Ascending aorta (tissue), 2 donors: Measurements from ENCODE around the gene INAFM2. TPM values are rescaled to one million over a fixed set of nuclear protein-coding genes. Genes with fewer than 3 reads are reported as not detected.

Source experiments
- DNase-seq, 2 donors: peaks; one replicate each; pipeline ENCODE4 v3.0.0-alpha.2; 2019; ENCODE audit warnings: low spot score in 2 of 2
- H3K27ac ChIP-seq, 2 donors: fragments of 200-600 bp; sonication (generic); one replicate each; pipeline ENCODE4 v1.5.1; 2016 to 2017; ENCODE audit warnings: mild to moderate bottlenecking in 1 of 2
- H3K27me3 ChIP-seq: fragments of 200-600 bp; sonication (generic); one replicate; pipeline ENCODE4 v1.5.1; 2017
- H3K36me3 ChIP-seq, 2 donors: fragments of 200-600 bp; sonication (generic); one replicate each; pipeline ENCODE4 v1.5.1; 2016
- H3K4me1 ChIP-seq, 2 donors: fragments of 200-600 bp; sonication (generic); one replicate each; pipeline ENCODE4 v1.5.1; 2016 to 2017; ENCODE audit warnings: mild to moderate bottlenecking in 1 of 2
- H3K4me3 ChIP-seq, 2 donors: fragments of 200-600 bp; sonication (generic); one replicate each; pipeline ENCODE4 v1.5.1; 2016 to 2017; ENCODE audit warnings: mild to moderate bottlenecking in 1 of 2
- H3K9me3 ChIP-seq, 2 donors: fragments of 200-600 bp; sonication (generic); one replicate each; pipeline ENCODE4 v1.5.1; 2016
- intact Hi-C: fragments of 100-400 bp; cut with DNase I; formaldehyde crosslinking; loops from one replicate; pipeline ENCODE4 v1.15.1; 2023
- total RNA-seq: library from RNA; depleted of rRNA; stranded (reverse); fragments of >200 nt; gene quantifications from one replicate; pipeline ENCODE4 v1.1.0, GENCODE V29; 2016
- TF ChIP-seq, protein P1 (sequence below), 3 experiments: fragments of 200-600 bp in 2 of 3; fragments of 450-650 bp in 1 of 3; sonication (generic) in 2 of 3; IDR thresholded peaks; one replicate each; pipeline ENCODE4 v1.5.1; 2016 to 2019; ENCODE audit warnings: antibody characterized with exemption in 3 of 3, mild to moderate bottlenecking in 1 of 3, moderate library complexity in 1 of 3

The INAFM2 gene
- total RNA-seq, 1 donor from 2014 or later = 69.8 TPM

DNA sequence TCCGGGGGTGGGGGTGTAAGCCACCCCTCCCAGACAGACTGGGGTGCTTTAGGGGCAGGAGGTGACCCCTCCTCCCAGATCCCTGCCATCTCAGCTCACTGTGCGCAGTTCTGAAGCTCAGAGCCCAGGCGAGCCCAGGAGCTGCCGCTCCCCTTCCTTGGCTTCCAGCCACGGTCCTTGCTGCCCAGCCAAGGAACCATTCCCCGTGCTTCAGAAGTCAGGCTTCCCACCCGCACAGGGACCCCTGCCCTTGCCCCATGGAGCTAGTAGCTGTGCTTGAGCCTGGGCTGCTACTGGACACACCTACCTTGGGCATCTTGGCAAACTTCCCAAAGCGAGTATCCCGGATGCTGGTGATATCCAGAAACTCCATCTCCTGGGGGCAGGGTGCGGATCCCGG, 20.5 kb upstream of the INAFM2 start:
- Histone ChIP-seq H3K4me1 (no peaks in the 10 kb centered on the region), H3K27ac (no peak overlapping the region), H3K9me3 (no peaks in the 10 kb centered on the region), H3K36me3 (no peaks in the 10 kb centered on the region), H3K27me3 (no peaks in the 10 kb centered on the region), H3K4me3 (no peak overlapping the region)
- TF ChIP-seq, protein P1, sequence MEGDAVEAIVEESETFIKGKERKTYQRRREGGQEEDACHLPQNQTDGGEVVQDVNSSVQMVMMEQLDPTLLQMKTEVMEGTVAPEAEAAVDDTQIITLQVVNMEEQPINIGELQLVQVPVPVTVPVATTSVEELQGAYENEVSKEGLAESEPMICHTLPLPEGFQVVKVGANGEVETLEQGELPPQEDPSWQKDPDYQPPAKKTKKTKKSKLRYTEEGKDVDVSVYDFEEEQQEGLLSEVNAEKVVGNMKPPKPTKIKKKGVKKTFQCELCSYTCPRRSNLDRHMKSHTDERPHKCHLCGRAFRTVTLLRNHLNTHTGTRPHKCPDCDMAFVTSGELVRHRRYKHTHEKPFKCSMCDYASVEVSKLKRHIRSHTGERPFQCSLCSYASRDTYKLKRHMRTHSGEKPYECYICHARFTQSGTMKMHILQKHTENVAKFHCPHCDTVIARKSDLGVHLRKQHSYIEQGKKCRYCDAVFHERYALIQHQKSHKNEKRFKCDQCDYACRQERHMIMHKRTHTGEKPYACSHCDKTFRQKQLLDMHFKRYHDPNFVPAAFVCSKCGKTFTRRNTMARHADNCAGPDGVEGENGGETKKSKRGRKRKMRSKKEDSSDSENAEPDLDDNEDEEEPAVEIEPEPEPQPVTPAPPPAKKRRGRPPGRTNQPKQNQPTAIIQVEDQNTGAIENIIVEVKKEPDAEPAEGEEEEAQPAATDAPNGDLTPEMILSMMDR (IDR thresholded peaks at IDR 0.05) = no peak
- intact Hi-C loops = no loop called here
- no peak for DNase-seq

DNA sequence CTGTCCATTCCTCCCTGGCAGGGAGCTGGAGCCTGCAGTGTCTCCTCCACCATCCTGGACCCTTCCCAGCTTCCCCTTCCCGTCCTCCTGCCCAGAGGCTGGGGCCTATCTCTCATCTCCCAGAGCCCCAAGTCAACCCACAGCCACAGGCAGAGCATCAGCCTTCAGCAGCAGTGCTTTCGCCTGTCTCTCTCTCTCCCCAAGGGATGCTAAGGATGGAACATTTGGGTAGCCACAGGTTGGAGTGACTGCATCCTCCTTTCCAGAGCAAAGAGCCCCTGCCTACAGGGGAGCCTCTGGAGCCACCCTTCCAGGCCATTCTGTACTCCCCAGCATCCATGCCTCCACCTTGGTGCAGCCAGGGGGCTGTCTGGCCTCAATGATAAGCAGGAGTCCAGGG, 19.9 kb upstream of the INAFM2 start:
- no peak for DNase-seq
- Histone ChIP-seq H3K4me3 (no peak overlapping the region), H3K4me1 (no peaks in the 10 kb centered on the region), H3K9me3 (no peaks in the 10 kb centered on the region), H3K27me3 (no peaks in the 10 kb centered on the region), H3K36me3 (no peaks in the 10 kb centered on the region), H3K27ac (no peak overlapping the region)
- intact Hi-C loops = no loop called here
- TF ChIP-seq, protein P1 (IDR thresholded peaks at IDR 0.05) = no peak

DNA sequence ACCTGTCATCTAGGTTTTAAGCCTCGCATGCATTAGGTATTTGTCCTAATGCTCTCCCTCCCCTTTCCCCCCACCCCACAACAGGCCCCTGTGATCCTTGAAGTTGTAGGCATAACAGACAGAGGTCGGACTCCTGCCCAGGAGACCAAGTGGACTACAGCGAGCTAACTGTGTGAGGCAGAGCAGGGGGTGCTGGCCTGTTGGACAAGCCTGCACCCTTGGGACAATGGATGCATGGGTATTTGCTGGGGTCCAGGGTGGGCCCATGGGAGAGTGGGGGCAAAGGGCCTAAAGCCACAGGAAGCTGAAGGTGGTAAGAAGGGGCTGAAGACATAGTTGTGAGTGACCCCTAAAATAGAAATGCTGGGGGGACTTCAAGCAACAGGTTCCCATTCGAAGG, 18.2 kb upstream of the INAFM2 start:
- DNase-seq = no peak
- Histone ChIP-seq H3K9me3 (no peaks in the 10 kb centered on the region), H3K27ac (no peak overlapping the region), H3K36me3 (no peaks in the 10 kb centered on the region), H3K4me1 (no peaks in the 10 kb centered on the region), H3K27me3 (no peaks in the 10 kb centered on the region), H3K4me3 (no peak overlapping the region)
- intact Hi-C loops = no loop called here
- TF ChIP-seq, protein P1 (IDR thresholded peaks at IDR 0.05) = no peak

DNA sequence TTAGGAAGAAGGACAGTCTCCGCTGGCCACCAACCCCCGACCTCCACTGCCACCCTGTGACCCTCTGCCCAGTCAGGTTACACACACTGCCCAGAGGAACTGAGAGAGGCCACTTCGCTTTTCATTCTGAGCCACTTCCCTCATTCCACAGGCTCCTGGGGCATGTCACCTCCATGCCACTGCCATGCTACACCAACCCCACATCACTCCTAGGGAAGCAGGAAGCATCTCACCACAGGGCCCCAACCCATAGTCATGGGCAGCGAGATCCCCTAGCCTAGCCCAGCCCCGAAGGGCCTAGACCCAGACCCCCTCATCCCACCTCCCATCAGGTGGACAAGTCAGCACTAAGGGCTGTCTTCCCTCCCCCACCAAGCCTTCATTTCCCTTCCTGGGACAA, 17.1 kb upstream of the INAFM2 start:
- Histone ChIP-seq H3K36me3 (no peaks in the 10 kb centered on the region), H3K9me3 (no peaks in the 10 kb centered on the region), H3K27ac (no peak overlapping the region), H3K4me3 (peak overlapping the region in 1 of 2 donors; percentile 48), H3K4me1 (no peaks in the 10 kb centered on the region), H3K27me3 (no peaks in the 10 kb centered on the region)
- TF ChIP-seq, protein P1 (IDR thresholded peaks at IDR 0.05) = no peak
- intact Hi-C loops = no loop called here
- no peak for DNase-seq

DNA sequence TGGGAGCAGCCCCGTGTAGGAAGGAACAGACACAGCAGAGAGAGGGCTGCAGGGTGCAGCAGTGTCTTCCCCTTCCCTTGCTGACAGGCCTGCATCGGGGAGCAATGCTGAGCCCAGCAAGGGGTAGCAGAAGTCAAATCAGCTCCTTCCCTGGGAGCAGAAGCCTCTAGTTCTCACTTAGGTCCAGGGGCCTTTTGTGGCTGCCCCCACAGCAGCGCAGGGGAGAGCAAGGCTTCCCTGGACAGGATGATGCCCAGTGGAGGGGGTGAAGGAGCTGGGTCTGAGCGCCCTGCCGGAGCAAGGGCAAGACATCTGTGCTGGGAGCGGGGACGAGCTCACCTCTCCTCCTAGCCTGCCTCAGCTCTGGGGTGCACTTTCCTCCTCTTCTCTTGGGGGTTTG, 16.6 kb upstream of the INAFM2 start:
- TF ChIP-seq, protein P1 (IDR thresholded peaks at IDR 0.05) = no peak
- H3K27ac ChIP-seq = no peak overlapping the region
- no peak for DNase-seq
- H3K36me3 ChIP-seq = no peaks in the 10 kb centered on the region
- no peaks in the 10 kb centered on the region for H3K9me3 ChIP-seq
- no peaks in the 10 kb centered on the region for H3K27me3 ChIP-seq
- H3K4me1 ChIP-seq = no peaks in the 10 kb centered on the region
- intact Hi-C loops = no loop called here
- H3K4me3 ChIP-seq = peak overlapping the region in 1 of 2 donors; percentile 48
